GM12875 (cell line): Measurements from ENCODE around the gene KIF6.

Source experiments
- H3K4me3 ChIP-seq: one replicate; pipeline ENCODE4 v1.5.1; 2011; ENCODE audit warnings: low read depth, low read length, control low read depth
- CTCF ChIP-seq: IDR thresholded peaks from 2 replicates; pipeline ENCODE4 v1.5.1; 2011; ENCODE audit warnings: low read depth, mild to moderate bottlenecking, control low read depth, inconsistent platforms, low read length, moderate library complexity, borderline replicate concordance; ENCODE audit not compliant: insufficient read depth

The KIF6 gene

GRCh38 chr6:39724787-39725631 is at the start of gene KIF6:
TSS of gene KIF6 (minus strand) at chr6:39725408. CDS start at chr6:39725310, 98 bp downstream.
- no peak for TF ChIP-seq CTCF
- H3K4me3 ChIP-seq, result peak within 1 kb of the TSS; percentile 59

- no peak for TF ChIP-seq CTCF
Measured at GRCh38 chr6:39773782-39774181, 48.6 kb upstream of the KIF6 start.

GRCh38 chr6:39772559-39773273 is 47.5 kb upstream of the KIF6 start:
- no peak for TF ChIP-seq CTCF
- no peak overlapping the region for H3K4me3 ChIP-seq

More at GRCh38 chr6:39773782-39774181, 48.6 kb upstream of the KIF6 start:
- H3K4me3 ChIP-seq, result no peak overlapping the region

GRCh38 chr6:39770446-39770845 is 45.2 kb upstream of the KIF6 start:
- no peak for TF ChIP-seq CTCF
- H3K4me3 ChIP-seq, result no peak overlapping the region

- no peak for TF ChIP-seq CTCF
- no peak overlapping the region for H3K4me3 ChIP-seq
Measured at GRCh38 chr6:39769012-39769411, 43.8 kb upstream of the KIF6 start.

- H3K4me3 ChIP-seq, result no peak overlapping the region
- no peak for TF ChIP-seq CTCF
Measured at GRCh38 chr6:39765508-39766065, 40.4 kb upstream of the KIF6 start.
